ENCODE results near the gene ZNF433. TPM values are rescaled to one million over a fixed set of nuclear protein-coding genes. Genes with fewer than 3 reads are reported as not detected.
"Not testable (repeated sequence)": the region's sequence is repeated elsewhere in the genome, so short reads cannot be mapped to it uniquely, and the experiment has no call there.

The ZNF433 gene
- polyA plus RNA-seq, 1 donor from 2014 or later: 40.6 TPM

GRCh38 chr19:12000152-12000981, 35.1 kb downstream of the ZNF433 start:
- Histone ChIP-seq H3K9ac (ENCODE audit: low read length) (no peak overlapping the region), H3K27ac (ENCODE audit: low read length) (no peak overlapping the region), H3K27me3 (ENCODE audit: insufficient read depth, low read depth, low read length) (no peaks in the 10 kb centered on the region), H3K4me2 (ENCODE audit: low read length) (no peak overlapping the region), H3K79me2 (replicated peaks; ENCODE audit: insufficient read depth, low read length) (peaks cover 13% of the 10 kb centered on the region), H3K36me3 (ENCODE audit: insufficient read depth, low read length) (no peaks in the 10 kb centered on the region), H3F3A (ENCODE audit: insufficient read depth, low read length, poor library complexity, severe bottlenecking) (no peaks in the 10 kb centered on the region), H3K9me3 (ENCODE audit: low read length) (no peaks in the 10 kb centered on the region), H2AFZ (ENCODE audit: low read depth, low read length) (no peak overlapping the region), H3K9me2 (ENCODE audit: insufficient read depth, low read length) (no peaks in the 10 kb centered on the region), H4K20me1 (ENCODE audit: insufficient read depth) (no peaks in the 10 kb centered on the region), H3K4me3 (ENCODE audit: low read length) (no peak overlapping the region)
- TF ChIP-seq REST (IDR thresholded peaks at IDR 0.05; ENCODE audit: borderline replicate concordance): no peak
- TF ChIP-seq TAF1 (IDR thresholded peaks at IDR 0.05; ENCODE audit: low read depth): no peak
- TF ChIP-seq EP300 (conservative IDR thresholded peaks at IDR 0.05; ENCODE audit: poor library complexity, severe bottlenecking): no peak
- no peak for TF ChIP-seq EZH2 (IDR thresholded peaks at IDR 0.05; ENCODE audit: borderline replicate concordance, insufficient read depth, low read length, poor library complexity, severe bottlenecking)
- no peak for TF ChIP-seq RAD21 (conservative IDR thresholded peaks at IDR 0.05)
- no peak for TF ChIP-seq CTCF (IDR thresholded peaks at IDR 0.05; ENCODE audit: poor library complexity, severe bottlenecking)
- no peak for TF ChIP-seq MXI1 (conservative IDR thresholded peaks at IDR 0.05; ENCODE audit: poor library complexity, severe bottlenecking)

GRCh38 chr19:11995174-11995573, 40.3 kb downstream of the ZNF433 start:
- no peaks in the 10 kb centered on the region for H4K20me1 ChIP-seq (ENCODE audit: insufficient read depth)
- H3K4me3 ChIP-seq (ENCODE audit: low read length): no peak overlapping the region
- H3K79me2 ChIP-seq (replicated peaks; ENCODE audit: insufficient read depth, low read length): peaks cover 41% of the 10 kb centered on the region
- no peak overlapping the region for H3K27ac ChIP-seq (ENCODE audit: low read length)
- TF ChIP-seq MXI1 (conservative IDR thresholded peaks at IDR 0.05; ENCODE audit: poor library complexity, severe bottlenecking) (no peak), RAD21 (conservative IDR thresholded peaks at IDR 0.05) (no peak), EP300 (conservative IDR thresholded peaks at IDR 0.05; ENCODE audit: poor library complexity, severe bottlenecking) (no peak), CTCF (IDR thresholded peaks at IDR 0.05; ENCODE audit: poor library complexity, severe bottlenecking) (no peak), REST (IDR thresholded peaks at IDR 0.05; ENCODE audit: borderline replicate concordance) (no peak), SMC3 (conservative IDR thresholded peaks at IDR 0.05; ENCODE audit: poor library complexity) (no peak), TAF1 (IDR thresholded peaks at IDR 0.05; ENCODE audit: low read depth) (no peak), EZH2 (IDR thresholded peaks at IDR 0.05; ENCODE audit: borderline replicate concordance, insufficient read depth, low read length, poor library complexity, severe bottlenecking) (no peak), POLR2AphosphoS5 (IDR thresholded peaks at IDR 0.05) (no peak)
- no peak overlapping the region for H3K4me2 ChIP-seq (ENCODE audit: low read length)
- no peak overlapping the region for H2AFZ ChIP-seq (ENCODE audit: low read depth, low read length)
- H3K9me3 ChIP-seq (ENCODE audit: low read length): no peaks in the 10 kb centered on the region
- H3K9ac ChIP-seq (ENCODE audit: low read length): no peak overlapping the region
- no peaks in the 10 kb centered on the region for H3K9me2 ChIP-seq (ENCODE audit: insufficient read depth, low read length)
- H3K27me3 ChIP-seq (ENCODE audit: insufficient read depth, low read depth, low read length): no peaks in the 10 kb centered on the region
- H3K36me3 ChIP-seq (ENCODE audit: insufficient read depth, low read length): no peaks in the 10 kb centered on the region
- no peaks in the 10 kb centered on the region for H3F3A ChIP-seq (ENCODE audit: insufficient read depth, low read length, poor library complexity, severe bottlenecking)

- H3K4me3 ChIP-seq (ENCODE audit: low read length); H3K4me2 ChIP-seq (ENCODE audit: low read length); H3F3A ChIP-seq (ENCODE audit: insufficient read depth, low read length, poor library complexity, severe bottlenecking); H3K9me3 ChIP-seq (ENCODE audit: low read length); H3K9me2 ChIP-seq (ENCODE audit: insufficient read depth, low read length); H3K27ac ChIP-seq (ENCODE audit: low read length); H2AFZ ChIP-seq (ENCODE audit: low read depth, low read length); H3K27me3 ChIP-seq (ENCODE audit: insufficient read depth, low read depth, low read length); H3K9ac ChIP-seq (ENCODE audit: low read length); H4K20me1 ChIP-seq (ENCODE audit: insufficient read depth); H3K36me3 ChIP-seq (ENCODE audit: insufficient read depth, low read length): not testable (repeated sequence)
- peaks cover 39% of the 10 kb centered on the region for H3K79me2 ChIP-seq (replicated peaks; ENCODE audit: insufficient read depth, low read length)
Measured at GRCh38 chr19:11991921-11992320, 43.6 kb downstream of the ZNF433 start.

All from neural cell (in vitro differentiated cells).